Measurements from ENCODE around the gene SRRM3.

- TF ChIP-seq CTCF (IDR thresholded peaks at IDR 0.05), result no peak
- TF ChIP-seq EZH2 (IDR thresholded peaks at IDR 0.05), result peak; percentile 87
- peak; percentile 78 for TF ChIP-seq EZH2phosphoT487 (IDR thresholded peaks at IDR 0.05)
Measured at GRCh38 chr7:76267107-76267893, 65.6 kb downstream of the SRRM3 start.
